H1 (cell line): ENCODE results near the gene KLHL5.

Source experiments
- CTCF ChIP-seq, 3 experiments: IDR thresholded peaks; 1 replicate in 2 of 3; 2 replicates in 1 of 3; pipeline versions ENCODE4 v1.5.1 to v1.6.1; 2011; ENCODE audit warnings: low read length in 3 of 3, mild to moderate bottlenecking in 3 of 3, inconsistent platforms in 2 of 3, low read depth in 1 of 3, moderate library complexity in 1 of 3; ENCODE audit not compliant: insufficient read depth in 1 of 3; ENCODE audit errors: control extremely low read depth in 1 of 3
- EGR1 ChIP-seq: IDR thresholded peaks from 2 replicates; pipeline ENCODE4 v1.6.1; 2011; ENCODE audit warnings: low read depth, low read length, borderline replicate concordance
- EP300 ChIP-seq, 2 experiments: IDR thresholded peaks; 1 replicate in 1 of 2; 2 replicates in 1 of 2; pipeline ENCODE4 v1.6.1; 2011 to 2012; ENCODE audit warnings: low read depth in 2 of 2, low read length in 2 of 2, mild to moderate bottlenecking in 2 of 2, borderline replicate concordance in 1 of 2, inconsistent platforms in 1 of 2, moderate library complexity in 1 of 2
- EZH2 ChIP-seq: fragments of 200-600 bp; sonication (generic); IDR thresholded peaks from 2 replicates; pipeline ENCODE4 v1.7.1; 2012; ENCODE audit warnings: low read depth, mild to moderate bottlenecking, moderate library complexity, low read length, inconsistent platforms; ENCODE audit not compliant: severe bottlenecking
- GABPA ChIP-seq: IDR thresholded peaks from 2 replicates; pipeline ENCODE4 v1.6.1; 2011; ENCODE audit warnings: mild to moderate bottlenecking, low read length, moderate library complexity, borderline replicate concordance; ENCODE audit not compliant: insufficient read depth
- MAFK ChIP-seq: IDR thresholded peaks from 2 replicates; pipeline ENCODE4 v1.6.1; 2012; ENCODE audit warnings: low read depth, mild to moderate bottlenecking, improper control_type of control experiment, low read length
- POLR2A ChIP-seq, 2 experiments: IDR thresholded peaks; 1 replicate in 1 of 2; 2 replicates in 1 of 2; pipeline ENCODE4 v1.6.1; 2011; ENCODE audit warnings: low read depth in 2 of 2, low read length in 2 of 2, mild to moderate bottlenecking in 2 of 2; ENCODE audit errors: control extremely low read depth in 1 of 2
- POLR2AphosphoS5 ChIP-seq: IDR thresholded peaks from 2 replicates; pipeline ENCODE4 v1.6.1; 2011; ENCODE audit warnings: low read depth, low read length
- RBBP5 ChIP-seq: IDR thresholded peaks from 2 replicates; pipeline ENCODE4 v1.7.1; 2012; ENCODE audit warnings: low read depth, mild to moderate bottlenecking, inconsistent platforms, low read length, moderate library complexity, borderline replicate concordance
- YY1 ChIP-seq: IDR thresholded peaks from 2 replicates; pipeline ENCODE4 v1.6.1; 2011; ENCODE audit warnings: low read depth, mild to moderate bottlenecking, low read length
- ZNF274 ChIP-seq: IDR thresholded peaks from 2 replicates; pipeline ENCODE4 v1.7.0; 2012; ENCODE audit warnings: low read length, borderline replicate concordance; ENCODE audit errors: extremely low read depth
- TF ChIP-seq, protein P1 (sequence below): IDR thresholded peaks from 2 replicates; pipeline ENCODE4 v1.6.1; 2011; ENCODE audit warnings: low read length, improper control_type of control experiment
- TF ChIP-seq, protein P2 (sequence below): IDR thresholded peaks from 2 replicates; pipeline ENCODE4 v1.6.1; 2012; ENCODE audit warnings: inconsistent platforms

DNA sequence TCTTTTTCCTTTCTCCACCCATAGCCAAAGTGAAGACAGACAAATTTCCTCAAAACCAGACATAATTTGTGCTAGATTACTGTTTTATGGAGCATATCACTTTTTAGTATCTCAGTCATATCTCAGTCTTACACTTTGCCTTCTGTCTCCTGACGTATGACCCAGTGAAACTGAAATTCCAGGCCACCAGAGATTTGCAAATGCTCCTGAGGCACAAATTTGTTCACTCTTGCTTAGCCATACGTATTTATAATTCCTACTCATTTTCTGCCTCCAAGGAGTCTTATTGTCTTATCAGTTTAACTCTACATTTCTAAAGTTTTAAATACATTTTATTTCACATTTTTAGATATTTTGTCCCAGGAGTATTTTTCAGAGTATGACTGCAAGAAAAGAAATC, 39.8 kb upstream of the KLHL5 start:
- TF ChIP-seq GABPA = no peak
- TF ChIP-seq POLR2AphosphoS5 = no peak
- no peak for TF ChIP-seq CTCF (IDR thresholded peaks at IDR 0.05; ENCODE audit: control extremely low read depth in 1 of 3, insufficient read depth in 1 of 3, low read depth in 1 of 3, low read length in 3 of 3)
- no peak for TF ChIP-seq EP300 (IDR thresholded peaks at IDR 0.05; ENCODE audit: borderline replicate concordance in 1 of 2, low read depth in 2 of 2, low read length in 2 of 2)
- TF ChIP-seq, protein P1, sequence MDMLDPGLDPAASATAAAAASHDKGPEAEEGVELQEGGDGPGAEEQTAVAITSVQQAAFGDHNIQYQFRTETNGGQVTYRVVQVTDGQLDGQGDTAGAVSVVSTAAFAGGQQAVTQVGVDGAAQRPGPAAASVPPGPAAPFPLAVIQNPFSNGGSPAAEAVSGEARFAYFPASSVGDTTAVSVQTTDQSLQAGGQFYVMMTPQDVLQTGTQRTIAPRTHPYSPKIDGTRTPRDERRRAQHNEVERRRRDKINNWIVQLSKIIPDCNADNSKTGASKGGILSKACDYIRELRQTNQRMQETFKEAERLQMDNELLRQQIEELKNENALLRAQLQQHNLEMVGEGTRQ = no peak
- no peak for TF ChIP-seq EZH2
- no peak for TF ChIP-seq POLR2A (IDR thresholded peaks at IDR 0.05; ENCODE audit: control extremely low read depth in 1 of 2, low read depth in 2 of 2, low read length in 2 of 2)
- TF ChIP-seq RBBP5 = no peak
- no peak for TF ChIP-seq YY1
- TF ChIP-seq ZNF274 = no peak
- TF ChIP-seq, protein P2, sequence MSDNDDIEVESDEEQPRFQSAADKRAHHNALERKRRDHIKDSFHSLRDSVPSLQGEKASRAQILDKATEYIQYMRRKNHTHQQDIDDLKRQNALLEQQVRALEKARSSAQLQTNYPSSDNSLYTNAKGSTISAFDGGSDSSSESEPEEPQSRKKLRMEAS = no peak
- TF ChIP-seq MAFK = no peak
- no peak for TF ChIP-seq EGR1
